GM19043 (cell line): ENCODE data around the gene AJAP1.

Experiments used
- ATAC-seq: cut with Tn5 transposase; IDR thresholded peaks from one replicate; pipeline ENCODE4 v1.9.1; 2021; ENCODE audit warnings: low read depth; ENCODE audit not compliant: unreplicated experiment

The AJAP1 gene

DNA sequence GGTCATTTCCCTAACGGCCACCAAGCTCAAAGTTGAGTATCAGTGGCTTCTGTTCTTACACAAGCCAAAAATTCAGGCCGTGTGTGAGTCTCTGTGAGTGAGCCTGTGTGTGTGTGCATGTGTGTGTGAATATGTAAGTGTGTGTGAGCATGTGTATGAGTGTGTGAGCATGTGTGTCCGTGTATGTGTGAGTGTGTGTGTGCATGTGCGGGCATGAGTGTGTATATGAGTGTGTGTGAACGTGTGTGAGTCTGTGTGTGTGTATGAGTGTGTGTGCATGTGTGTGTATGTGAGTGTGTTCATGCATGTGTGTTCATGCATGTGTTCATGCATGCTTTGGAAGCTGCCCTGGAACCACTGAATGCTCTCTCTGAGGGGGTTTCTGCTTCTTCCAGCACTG lies 105.7 kb downstream of the AJAP1 start:
- no peak for ATAC-seq

DNA sequence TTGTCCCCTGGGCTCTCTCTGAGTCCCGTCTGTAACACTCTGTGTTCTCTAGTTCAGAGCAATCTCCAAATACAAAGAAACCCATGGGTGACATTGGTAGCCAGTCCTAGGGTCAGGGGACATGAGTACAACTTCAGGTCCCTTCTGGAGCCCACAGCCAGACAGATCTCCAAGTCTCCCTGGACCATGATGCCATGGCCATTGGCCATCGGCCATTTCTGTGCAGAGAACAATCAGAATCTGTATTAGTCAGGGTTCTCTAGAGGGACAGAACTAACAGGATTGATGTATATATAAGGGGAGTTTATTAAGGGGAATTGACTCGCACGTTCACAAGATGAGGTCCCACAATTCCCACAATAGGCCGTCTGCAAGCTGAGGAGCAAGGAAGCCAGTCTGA lies 106.9 kb downstream of the AJAP1 start:
- no peak for ATAC-seq

DNA sequence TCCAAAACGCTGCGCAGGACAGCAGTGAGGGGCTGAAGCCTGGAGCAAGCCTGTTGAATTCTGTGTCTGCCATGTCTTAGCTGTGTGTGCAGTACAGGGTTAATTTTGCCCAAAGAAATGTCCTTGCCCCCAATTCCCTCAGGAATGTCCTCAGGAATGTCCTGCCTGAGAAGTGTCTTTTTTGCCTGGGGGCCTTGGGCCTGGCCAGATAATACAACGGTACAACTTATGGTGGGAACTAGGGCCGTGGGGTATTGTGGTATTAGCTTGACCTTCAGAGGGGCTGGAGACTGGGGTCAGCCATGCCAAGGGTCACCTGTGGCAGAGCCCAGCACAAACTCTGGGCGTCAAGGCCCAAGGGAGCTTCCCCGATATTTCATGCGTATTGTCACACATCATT lies 107.7 kb downstream of the AJAP1 start:
- no peak for ATAC-seq

GRCh38 chr1:4767308-4767707 lies 112.9 kb downstream of the AJAP1 start:
- no peak for ATAC-seq

DNA sequence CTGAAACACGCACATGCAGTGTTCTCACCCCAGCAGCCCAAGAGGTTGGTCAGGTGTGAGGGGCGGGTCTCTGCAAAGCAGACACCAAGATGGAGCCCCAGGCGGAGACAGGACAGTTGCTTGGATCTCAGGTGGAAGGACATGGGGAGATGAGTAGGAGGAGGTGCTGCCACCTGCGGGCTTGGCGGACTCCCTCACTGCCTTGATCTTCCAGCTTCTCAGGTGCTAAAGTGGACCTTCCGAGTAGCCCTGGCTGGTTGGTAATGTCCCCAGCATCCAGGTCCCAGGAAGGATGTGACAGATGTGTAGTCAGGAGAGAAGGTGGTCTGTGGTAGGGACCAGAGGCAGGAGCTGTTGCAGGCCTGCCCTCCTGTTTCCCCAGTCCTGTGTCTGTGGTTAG lies 114.1 kb downstream of the AJAP1 start:
- no peak for ATAC-seq

DNA sequence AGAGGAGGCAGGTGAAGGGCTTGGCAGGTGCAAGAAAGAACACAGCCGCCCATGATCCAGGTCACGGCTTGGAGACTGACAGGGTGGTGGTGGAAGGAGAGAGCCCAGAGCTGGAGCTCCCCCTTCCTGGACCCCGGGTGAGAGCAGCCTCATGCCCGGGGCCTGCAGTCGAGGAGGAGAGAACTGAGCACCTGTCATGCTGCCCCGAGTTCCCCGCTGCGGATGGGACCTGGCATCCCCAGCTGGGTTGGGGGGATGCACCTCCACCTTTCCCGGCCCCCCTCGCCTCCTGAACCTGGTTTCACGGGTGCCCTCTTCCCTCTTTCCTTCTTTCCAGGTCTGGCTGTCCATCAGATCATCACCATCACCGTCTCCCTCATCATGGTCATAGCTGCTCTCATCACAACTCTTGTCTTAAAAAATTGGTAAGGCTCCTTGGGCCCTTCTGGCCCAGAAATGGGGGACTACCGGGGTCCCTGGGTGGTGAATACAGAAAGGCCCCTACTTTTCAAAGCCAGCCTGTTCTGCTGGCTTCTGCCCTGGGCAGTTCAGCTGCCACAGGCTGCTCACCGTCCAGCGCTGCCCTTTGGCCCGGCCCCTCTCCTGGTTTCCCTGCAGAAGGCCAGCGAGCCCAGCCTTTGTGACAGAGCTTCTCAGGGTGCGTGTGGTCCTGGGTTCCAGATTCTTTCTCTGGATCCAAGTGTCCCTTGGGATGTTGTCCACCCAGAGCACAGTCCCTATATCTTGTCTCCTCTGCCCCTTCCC lies 115.3 kb downstream of the AJAP1 start:
- ATAC-seq: no peak

DNA sequence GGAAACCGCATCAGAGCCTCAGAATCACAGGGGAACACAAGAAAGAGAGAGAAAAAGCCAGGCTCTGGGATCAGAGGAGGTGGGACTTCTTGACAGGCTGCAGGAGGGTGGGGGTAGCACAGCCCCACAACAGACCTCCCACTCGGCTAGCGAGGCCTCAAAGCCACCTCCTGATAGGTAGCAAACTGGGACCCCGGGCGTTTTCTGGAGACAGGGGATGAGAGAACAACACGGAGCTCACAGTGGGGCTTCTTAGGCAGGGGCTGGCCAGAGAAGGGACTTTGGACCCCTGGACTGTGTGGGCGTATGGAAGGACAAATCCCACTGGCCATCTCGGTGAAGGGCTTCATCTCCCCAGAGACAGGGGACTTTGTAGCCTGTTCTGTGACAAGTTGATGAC lies 116.3 kb downstream of the AJAP1 start:
- ATAC-seq: no peak

DNA sequence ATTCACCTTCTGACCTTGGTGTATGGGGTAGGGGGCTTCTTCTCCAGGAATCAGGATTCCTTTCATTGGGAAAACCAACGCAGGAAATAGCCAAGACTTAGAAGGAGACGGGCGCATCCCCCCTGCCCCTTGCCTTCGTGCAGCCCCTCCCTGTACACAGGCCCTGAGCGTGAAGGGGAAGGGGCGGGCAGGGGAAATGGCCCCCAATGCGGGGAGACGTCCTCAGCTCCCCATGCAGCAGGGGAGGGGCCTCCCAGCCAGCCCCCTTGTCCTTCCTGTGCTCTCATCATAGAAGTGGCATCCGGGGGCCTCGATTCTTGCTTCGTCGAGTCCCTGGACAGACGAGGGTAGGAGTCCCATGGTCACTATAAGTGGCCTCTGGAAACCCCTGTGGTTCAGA lies 116.9 kb downstream of the AJAP1 start:
- no peak for ATAC-seq

DNA sequence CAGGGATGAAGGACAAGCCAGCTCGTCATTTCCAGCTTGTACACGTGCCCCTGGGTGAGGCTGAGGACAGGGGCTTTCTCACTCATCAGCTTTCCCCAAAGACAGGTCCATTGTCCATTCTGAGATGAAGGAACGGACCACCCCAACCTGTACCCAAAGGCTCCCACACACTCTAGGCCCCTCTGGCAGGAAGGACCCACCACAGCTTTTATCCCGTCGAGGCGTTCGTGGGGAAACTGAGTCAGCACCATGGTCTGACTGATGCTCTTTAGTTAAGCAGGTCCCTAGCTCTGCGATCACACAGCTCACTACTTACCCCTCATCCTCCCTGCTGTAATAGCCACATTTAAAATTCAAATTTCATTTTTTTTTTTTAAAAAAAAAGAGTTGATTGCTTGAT lies 117.3 kb downstream of the AJAP1 start:
- no peak for ATAC-seq

DNA sequence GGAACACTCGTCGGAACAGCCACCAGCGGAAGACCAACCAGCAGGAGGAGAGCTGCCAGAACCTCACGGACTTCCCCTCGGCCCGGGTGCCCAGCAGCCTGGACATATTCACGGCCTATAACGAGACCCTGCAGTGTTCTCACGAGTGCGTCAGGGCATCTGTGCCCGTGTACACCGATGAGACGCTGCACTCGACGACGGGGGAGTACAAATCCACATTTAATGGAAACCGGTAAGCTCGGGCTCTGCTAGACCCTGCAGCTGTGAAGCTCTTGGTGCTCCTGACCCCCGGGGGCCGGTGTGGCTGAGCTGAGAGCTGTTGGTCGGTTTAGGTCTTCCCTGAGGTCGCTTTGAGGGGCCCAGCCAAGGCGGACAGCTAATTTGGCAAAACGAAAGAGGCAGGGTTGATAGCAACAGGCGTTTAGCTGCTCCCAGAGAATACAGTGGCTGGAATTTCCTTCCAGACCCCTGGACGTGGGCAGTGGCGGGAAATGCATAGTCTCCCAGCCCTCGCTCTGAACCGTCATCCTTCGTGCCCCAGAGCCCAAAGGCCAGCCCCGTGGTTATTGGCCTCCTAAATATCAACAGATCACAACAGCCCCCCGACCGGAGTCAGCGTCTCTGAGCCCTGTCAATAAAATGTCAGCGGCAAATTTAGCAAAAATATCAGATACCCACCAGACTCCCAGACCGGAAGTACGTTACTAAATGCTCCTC lies 118.0 kb downstream of the AJAP1 start:
- no peak for ATAC-seq

DNA sequence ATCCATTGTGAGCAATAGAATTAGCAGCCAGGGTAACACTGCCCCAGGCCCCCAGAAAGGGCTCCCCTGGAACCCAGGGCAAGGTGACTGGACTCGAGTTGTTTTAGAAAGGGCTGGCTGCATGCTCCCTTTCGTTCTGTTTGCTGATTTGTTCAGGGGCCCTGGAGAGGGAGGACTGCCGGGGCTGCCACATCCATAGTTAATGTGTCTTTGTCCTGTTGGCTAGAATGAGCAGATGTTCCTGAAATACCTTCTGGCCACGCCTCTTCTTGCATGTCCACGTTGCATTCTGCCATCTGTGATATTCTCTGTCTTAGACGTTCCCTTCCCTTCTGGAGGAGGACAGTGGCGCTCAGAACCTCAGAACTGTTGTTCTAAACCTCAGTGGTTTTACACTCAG lies 118.8 kb downstream of the AJAP1 start:
- ATAC-seq: no peak

DNA sequence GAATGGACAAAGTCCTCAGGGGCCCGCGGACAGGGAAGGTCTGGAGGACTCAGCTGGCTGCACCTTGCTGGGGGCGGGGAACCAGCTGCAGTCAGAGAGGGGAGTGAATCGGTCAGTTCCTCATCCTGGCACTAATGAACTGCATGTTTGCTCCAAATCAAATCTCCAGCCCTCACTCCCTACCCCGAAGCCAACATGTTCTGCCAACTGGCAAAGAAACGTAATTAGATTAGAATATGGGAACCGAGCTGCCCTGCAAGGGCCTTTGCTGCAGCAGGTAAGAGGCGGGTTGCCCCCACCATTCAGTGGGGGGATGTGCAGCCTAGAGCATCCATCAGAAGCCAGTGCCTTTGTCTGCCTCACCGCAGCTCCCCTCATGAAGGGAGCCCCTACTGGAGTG lies 121.1 kb downstream of the AJAP1 start:
- ATAC-seq: no peak

DNA sequence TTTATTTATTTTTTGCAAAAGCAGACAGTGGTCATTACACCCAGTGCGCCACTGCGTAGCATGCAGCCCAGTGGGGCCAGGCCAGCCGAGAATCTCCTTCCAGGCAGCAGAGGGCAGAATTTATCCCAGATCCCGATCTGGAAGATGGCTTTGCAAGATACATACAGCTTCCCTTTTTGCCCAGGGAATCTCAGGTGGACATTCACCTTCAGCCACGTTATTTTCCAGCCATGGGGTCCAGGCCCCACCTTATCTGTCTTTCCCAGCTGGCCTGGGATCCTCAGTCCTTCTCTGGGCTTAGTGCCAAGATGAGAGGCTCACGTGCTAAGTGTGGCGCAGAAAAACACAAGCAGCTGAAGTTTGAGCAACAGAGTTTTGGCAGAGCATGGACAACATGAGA lies 123.6 kb downstream of the AJAP1 start:
- no peak for ATAC-seq

- ATAC-seq: no peak
Measured at GRCh38 chr1:4781646-4782045, 127.2 kb downstream of the AJAP1 start.

GRCh38 chr1:4784761-4785160 lies 130.4 kb downstream of the AJAP1 start:
- no peak for ATAC-seq

- ATAC-seq: no peak
Measured at GRCh38 chr1:4786055-4786454, 131.6 kb downstream of the AJAP1 start.

DNA sequence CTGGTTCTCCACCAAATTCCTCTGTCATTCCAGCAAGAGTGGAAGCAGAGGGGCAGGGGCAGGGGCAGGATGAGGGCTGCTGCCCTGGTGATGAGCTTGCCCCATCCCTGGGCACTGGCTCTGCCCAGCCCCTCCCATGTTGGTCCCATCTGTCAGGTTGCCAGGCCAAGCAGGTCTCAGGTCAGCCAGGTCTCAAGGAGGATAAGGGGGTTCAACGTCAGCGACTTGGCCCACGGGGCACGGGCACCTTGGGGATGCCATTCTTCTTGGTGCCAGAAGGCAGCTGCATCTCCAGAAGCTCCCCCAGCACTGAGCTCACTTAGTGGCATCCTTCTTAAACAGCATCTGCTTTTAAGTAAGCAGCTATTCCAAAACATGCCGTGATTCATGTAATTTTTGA lies 133.1 kb downstream of the AJAP1 start:
- no peak for ATAC-seq

DNA sequence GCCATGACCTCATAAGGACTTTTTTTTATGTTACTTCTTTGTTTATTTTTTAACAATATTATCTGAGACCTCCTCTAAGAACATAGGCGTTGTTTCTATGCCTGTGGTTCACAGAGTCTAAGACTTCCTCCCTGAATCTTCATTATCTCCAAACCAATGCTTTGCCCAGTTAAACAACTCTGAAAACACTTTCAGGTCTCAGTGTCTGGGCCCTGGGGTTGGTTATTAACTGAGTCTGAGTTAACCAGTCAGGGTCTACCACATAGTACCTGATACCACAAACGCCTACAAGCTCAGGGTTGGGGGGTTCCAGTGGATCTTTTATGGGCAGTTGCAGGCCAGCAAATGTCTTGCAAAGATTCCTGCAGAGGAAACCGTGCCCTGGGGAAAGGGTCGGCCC lies 138.2 kb downstream of the AJAP1 start:
- no peak for ATAC-seq

GRCh38 chr1:4794020-4794780 lies 139.8 kb downstream of the AJAP1 start:
- ATAC-seq: no peak

GRCh38 chr1:4796161-4797015 lies 142.0 kb downstream of the AJAP1 start:
- peak; percentile 86 for ATAC-seq

- ATAC-seq: no peak
Measured at GRCh38 chr1:4797016-4797410, 142.6 kb downstream of the AJAP1 start.
